ENCODE results near the gene ABCB4. TPM values are rescaled to one million over a fixed set of nuclear protein-coding genes. Genes with fewer than 3 reads are reported as not detected.
"Not testable (repeated sequence)": the region's sequence is repeated elsewhere in the genome, so short reads cannot be mapped to it uniquely, and the experiment has no call there.

Gene ABCB4
- total RNA-seq, 2 donors from 2014 or later = 0.07 to 0.69 TPM

DNA sequence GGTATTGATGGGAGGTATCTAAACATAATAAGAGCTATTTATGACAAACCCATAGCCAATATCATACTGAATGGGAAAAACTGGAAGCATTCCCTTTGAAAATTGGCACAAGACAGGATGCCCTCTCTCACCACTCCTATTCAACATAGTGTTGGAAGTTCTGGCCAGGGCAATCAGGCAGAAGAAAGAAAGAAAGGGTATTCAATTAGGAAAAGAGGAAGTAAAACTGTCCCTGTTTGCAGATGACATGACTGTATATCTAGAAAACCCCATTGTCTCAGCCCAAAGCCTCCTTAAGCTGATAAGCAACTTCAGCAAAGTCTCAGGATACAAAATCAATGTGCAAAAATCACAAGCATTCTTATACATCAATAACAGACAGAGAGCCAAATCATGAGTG is 6.3 kb downstream of the ABCB4 start:
- not testable (repeated sequence) for H3K4me3 Mint-ChIP-seq; H3K27ac Mint-ChIP-seq; H3K36me3 Mint-ChIP-seq (ENCODE audit: insufficient read depth in 2 of 2); H3K4me1 Mint-ChIP-seq (ENCODE audit: low read depth); H3K9me3 Mint-ChIP-seq; DNase-seq; ATAC-seq (replicated peaks in 1 of 2)
- H3K27me3 Mint-ChIP-seq (ENCODE audit: low read depth) = peaks cover 48% of the 10 kb centered on the region

DNA sequence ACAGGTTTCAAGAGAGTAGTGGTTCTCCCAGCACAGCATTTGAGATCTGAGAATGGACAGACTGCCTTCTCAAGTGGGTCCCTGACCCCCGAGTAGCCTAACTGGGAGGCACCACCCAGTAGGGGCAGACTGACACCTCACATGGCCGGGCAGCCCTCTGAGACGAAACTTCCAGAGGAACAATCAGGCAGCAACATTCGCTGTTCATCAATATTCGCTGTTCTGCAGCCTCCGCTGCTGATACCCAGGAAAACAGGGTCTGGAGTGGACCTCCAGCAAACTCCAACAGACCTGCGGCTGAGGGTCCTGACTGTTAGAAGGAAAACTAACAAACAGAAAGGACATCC is 10.0 kb downstream of the ABCB4 start:
- H3K27ac Mint-ChIP-seq; H3K4me1 Mint-ChIP-seq (ENCODE audit: low read depth); H3K4me3 Mint-ChIP-seq; DNase-seq; ATAC-seq (replicated peaks in 1 of 2); H3K36me3 Mint-ChIP-seq (ENCODE audit: insufficient read depth in 2 of 2); H3K9me3 Mint-ChIP-seq: not testable (repeated sequence)
- H3K27me3 Mint-ChIP-seq (ENCODE audit: low read depth) = peaks cover 36% of the 10 kb centered on the region

DNA sequence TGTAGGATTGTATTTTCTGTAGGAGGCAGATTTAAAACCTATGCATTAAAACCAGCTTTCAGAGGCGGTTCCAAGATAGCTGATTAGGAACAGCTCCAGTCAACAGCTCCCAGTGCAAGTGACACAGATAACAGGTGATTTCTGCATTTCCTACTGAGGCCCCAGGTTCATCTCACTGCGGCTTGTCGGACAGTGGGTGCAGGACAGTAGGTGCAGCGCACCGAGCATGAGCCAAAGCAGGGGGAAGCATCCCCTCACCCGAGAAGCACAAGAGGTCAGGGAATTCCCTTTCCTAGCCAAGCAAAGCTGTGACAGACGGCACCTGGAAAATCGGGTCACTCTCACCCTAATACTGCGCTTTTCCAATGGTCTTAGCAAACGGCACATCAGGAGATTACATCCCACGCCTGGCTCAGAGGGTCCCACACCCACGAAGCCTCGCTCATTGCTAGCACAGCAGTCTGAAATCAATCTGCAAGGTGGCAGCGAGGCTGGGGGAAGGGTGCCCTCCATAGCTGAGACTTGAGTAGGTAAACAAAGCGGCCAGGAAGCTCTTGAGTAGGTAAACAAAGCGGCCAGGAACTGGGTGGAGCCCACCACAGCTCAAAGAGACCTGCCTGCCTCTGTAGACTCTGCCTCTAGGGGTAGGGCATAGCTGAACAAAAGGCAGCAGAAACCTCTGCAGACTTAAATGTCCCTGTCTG is 10.5 kb downstream of the ABCB4 start:
- ATAC-seq (replicated peaks in 1 of 2); H3K27ac Mint-ChIP-seq; DNase-seq; H3K9me3 Mint-ChIP-seq; H3K4me1 Mint-ChIP-seq (ENCODE audit: low read depth); H3K36me3 Mint-ChIP-seq (ENCODE audit: insufficient read depth in 2 of 2); H3K4me3 Mint-ChIP-seq: not testable (repeated sequence)
- peaks cover 36% of the 10 kb centered on the region for H3K27me3 Mint-ChIP-seq (ENCODE audit: low read depth)

DNA sequence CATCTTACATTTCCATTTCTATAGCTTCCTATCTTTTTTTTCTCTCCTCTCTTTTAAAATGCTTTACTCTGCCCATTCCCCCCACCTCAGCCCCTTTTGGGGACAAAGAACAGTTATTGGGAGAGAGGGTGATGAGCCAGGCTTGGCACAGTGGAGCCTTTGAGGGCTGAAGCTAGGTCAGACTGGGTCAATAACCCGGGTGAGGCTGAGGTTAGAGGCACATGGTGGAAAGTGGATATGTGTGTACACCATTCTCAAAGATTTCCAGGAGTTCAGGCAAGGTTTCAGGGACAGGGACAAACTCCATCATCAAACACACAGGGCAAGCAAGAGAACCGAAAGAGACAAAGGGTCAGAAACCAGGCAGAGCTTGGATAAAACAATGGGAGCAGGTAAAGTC is 11.5 kb downstream of the ABCB4 start:
- Mint-ChIP-seq H3K27ac (no peak overlapping the region), H3K36me3 (ENCODE audit: insufficient read depth in 2 of 2) (no peaks in the 10 kb centered on the region), H3K9me3 (no peaks in the 10 kb centered on the region), H3K27me3 (ENCODE audit: low read depth) (peaks cover 36% of the 10 kb centered on the region), H3K4me1 (ENCODE audit: low read depth) (no peaks in the 10 kb centered on the region), H3K4me3 (no peak overlapping the region)
- DNase-seq = no peak
- no peak for ATAC-seq (replicated peaks in 1 of 2)

DNA sequence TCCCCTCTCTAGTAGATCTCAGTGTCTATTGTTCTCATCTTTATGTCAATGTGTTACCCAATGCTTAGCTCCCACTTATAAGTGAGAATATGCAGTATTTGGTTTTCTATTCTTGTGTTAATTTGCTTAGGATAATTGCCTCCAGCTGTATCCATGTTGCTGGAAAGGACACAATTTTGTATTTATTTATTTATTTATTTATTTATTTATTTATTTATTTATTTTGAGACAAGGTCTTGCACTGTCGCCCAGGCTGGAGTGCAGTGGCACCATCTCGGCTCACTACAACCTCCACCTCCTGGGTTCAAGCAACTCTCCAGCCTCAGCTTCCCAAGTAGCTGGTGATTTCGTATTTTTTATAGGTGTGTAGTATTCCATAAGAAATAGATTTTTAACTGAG is 15.0 kb downstream of the ABCB4 start:
- not testable (repeated sequence) for H3K4me3 Mint-ChIP-seq; DNase-seq; H3K36me3 Mint-ChIP-seq (ENCODE audit: insufficient read depth in 2 of 2); H3K9me3 Mint-ChIP-seq; H3K4me1 Mint-ChIP-seq (ENCODE audit: low read depth); ATAC-seq (replicated peaks in 1 of 2); H3K27ac Mint-ChIP-seq
- peaks cover 27% of the 10 kb centered on the region for H3K27me3 Mint-ChIP-seq (ENCODE audit: low read depth)

DNA sequence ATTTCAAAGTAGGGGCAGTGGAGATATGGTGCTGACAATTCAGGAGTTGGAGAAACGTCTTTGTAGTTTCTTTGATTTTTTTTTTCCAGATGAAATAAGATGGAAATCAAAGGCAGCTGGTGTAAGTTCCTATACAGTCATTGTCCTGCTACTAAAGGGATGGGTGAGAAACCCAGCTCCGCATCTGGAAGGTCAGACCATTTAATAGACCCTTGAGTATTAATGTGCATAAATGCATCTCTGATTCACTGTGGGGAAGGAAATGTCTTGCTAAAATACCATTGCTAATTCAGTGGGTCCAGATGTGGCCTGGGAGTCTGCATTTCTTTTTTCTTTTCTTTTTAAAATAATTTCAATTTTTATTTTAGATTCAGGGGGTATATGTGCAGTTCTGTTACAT is 15.5 kb downstream of the ABCB4 start:
- H3K4me1 Mint-ChIP-seq (ENCODE audit: low read depth) = no peaks in the 10 kb centered on the region
- peaks cover 27% of the 10 kb centered on the region for H3K27me3 Mint-ChIP-seq (ENCODE audit: low read depth)
- no peak for DNase-seq
- no peak overlapping the region for H3K27ac Mint-ChIP-seq
- no peak for ATAC-seq (replicated peaks in 1 of 2)
- no peaks in the 10 kb centered on the region for H3K9me3 Mint-ChIP-seq
- H3K4me3 Mint-ChIP-seq = no peak overlapping the region
- H3K36me3 Mint-ChIP-seq (ENCODE audit: insufficient read depth in 2 of 2) = no peaks in the 10 kb centered on the region

DNA sequence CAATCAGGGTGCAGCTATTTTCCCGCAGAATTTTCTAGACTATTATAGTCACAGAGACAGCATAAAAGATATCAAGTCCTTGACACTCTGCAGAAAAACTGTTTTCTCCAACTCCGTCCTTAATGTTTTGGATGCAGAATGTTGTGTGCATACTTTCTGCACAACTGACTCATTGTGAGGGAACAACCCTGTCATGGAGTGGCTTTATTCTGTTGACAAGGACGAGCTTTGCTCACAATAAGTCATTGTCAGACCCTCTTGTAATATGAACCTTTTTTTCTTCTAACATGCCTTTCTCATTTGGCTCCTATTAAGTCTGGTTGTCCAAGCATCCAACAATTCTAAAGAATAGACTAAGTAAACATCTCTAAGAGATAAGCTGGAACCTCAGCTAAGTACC is 17.3 kb downstream of the ABCB4 start:
- Mint-ChIP-seq H3K4me3 (no peak overlapping the region), H3K27me3 (ENCODE audit: low read depth) (peaks cover 16% of the 10 kb centered on the region), H3K4me1 (ENCODE audit: low read depth) (no peaks in the 10 kb centered on the region), H3K27ac (no peak overlapping the region), H3K9me3 (no peaks in the 10 kb centered on the region), H3K36me3 (ENCODE audit: insufficient read depth in 2 of 2) (no peaks in the 10 kb centered on the region)
- ATAC-seq (replicated peaks in 1 of 2) = no peak
- no peak for DNase-seq

DNA sequence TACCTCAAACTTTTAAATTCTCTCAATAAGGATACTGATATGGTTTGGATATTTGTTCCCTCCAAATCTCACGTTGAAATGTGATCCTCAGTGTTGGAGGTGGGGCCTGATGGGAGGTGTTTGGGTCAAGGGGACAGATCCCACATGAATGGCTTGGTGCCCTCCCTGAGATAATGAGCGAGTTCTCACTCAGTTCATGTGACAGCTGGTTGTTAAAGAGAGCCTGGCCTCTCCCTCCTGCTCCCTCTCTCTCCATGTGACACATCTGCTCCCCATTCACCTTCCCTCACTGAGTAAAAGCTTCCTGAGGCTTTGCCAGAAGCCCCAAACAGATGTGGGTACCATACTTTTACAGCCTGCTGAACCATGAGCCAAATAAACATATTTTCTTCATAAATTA is 19.2 kb downstream of the ABCB4 start:
- Mint-ChIP-seq H3K27me3 (ENCODE audit: low read depth) (peaks cover 14% of the 10 kb centered on the region), H3K4me3 (no peak overlapping the region), H3K9me3 (no peaks in the 10 kb centered on the region), H3K27ac (no peak overlapping the region), H3K4me1 (ENCODE audit: low read depth) (no peaks in the 10 kb centered on the region), H3K36me3 (ENCODE audit: insufficient read depth in 2 of 2) (no peaks in the 10 kb centered on the region)
- DNase-seq = no peak
- ATAC-seq (replicated peaks in 1 of 2) = no peak

DNA sequence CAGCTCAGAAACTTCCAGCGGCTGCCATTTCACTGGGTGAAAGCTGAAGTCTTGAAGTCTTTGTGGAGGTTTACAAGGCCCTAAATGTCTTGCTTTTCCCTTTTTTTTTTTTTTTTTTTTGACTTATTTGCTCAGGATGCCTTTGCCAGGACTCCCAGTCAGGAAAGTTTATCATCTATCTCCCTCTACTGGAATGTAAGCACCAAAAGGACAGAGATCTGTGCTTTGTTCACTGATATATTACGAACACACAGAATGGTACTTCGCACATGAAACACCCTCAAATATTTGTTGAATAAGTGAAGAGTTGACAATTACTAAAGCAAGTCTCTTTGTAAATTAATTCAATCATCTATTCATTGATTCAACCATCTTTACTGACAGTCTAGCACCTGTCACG is 23.2 kb downstream of the ABCB4 start:
- H3K9me3 Mint-ChIP-seq = no peaks in the 10 kb centered on the region
- DNase-seq (no peak), ATAC-seq (replicated peaks in 1 of 2) (no peak)
- no peak overlapping the region for H3K27ac Mint-ChIP-seq
- H3K27me3 Mint-ChIP-seq (ENCODE audit: low read depth) = peaks cover 14% of the 10 kb centered on the region
- no peaks in the 10 kb centered on the region for H3K4me1 Mint-ChIP-seq (ENCODE audit: low read depth)
- no peak overlapping the region for H3K4me3 Mint-ChIP-seq
- H3K36me3 Mint-ChIP-seq (ENCODE audit: insufficient read depth in 2 of 2) = no peaks in the 10 kb centered on the region

DNA sequence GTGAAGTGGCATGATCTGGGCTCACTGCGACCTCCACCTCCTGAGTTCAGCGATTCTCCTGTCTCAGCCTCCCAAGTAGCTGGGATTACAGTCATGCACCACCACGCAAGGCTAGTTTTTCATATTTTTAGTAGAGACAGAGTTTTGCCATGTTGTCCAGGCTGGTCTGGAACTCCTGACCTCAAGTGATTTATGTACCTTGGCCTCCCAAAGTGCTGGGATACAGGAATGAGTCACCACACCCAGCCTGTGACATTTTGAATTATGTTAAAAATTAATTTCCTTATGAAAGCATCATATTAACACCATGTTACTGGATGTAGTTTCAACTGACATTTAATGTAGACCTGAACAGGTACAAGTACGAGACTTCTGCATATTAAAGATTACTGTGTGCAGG is 24.3 kb downstream of the ABCB4 start:
- Mint-ChIP-seq H3K4me1 (ENCODE audit: low read depth) (no peaks in the 10 kb centered on the region), H3K4me3 (no peak overlapping the region), H3K9me3 (no peaks in the 10 kb centered on the region), H3K36me3 (ENCODE audit: insufficient read depth in 2 of 2) (no peaks in the 10 kb centered on the region), H3K27ac (no peak overlapping the region), H3K27me3 (ENCODE audit: low read depth) (peaks cover 6% of the 10 kb centered on the region)
- no peak for DNase-seq
- no peak for ATAC-seq (replicated peaks in 1 of 2)

DNA sequence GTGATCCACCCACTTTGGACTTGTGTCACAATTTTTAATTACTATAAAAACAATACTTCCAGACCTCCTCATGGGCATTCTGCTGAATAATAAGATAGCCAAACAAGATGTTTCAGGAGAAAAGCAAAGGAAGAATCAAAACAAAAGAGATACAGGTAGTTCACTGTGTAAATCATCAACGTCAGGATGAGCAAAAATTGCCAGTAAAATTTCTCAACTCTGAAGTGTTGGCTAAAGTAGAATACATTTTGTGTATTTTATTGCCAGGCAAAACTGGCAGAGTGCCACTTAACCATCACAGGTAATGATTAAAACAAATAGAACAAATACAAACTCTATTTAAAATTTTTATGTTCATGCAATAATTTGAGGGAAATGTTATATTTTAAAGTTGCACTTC is 24.8 kb downstream of the ABCB4 start:
- ATAC-seq (replicated peaks in 1 of 2) = no peak
- Mint-ChIP-seq H3K9me3 (no peaks in the 10 kb centered on the region), H3K36me3 (ENCODE audit: insufficient read depth in 2 of 2) (no peaks in the 10 kb centered on the region), H3K27me3 (ENCODE audit: low read depth) (peaks cover 5% of the 10 kb centered on the region), H3K4me1 (ENCODE audit: low read depth) (no peaks in the 10 kb centered on the region), H3K4me3 (no peak overlapping the region), H3K27ac (no peak overlapping the region)
- no peak for DNase-seq

DNA sequence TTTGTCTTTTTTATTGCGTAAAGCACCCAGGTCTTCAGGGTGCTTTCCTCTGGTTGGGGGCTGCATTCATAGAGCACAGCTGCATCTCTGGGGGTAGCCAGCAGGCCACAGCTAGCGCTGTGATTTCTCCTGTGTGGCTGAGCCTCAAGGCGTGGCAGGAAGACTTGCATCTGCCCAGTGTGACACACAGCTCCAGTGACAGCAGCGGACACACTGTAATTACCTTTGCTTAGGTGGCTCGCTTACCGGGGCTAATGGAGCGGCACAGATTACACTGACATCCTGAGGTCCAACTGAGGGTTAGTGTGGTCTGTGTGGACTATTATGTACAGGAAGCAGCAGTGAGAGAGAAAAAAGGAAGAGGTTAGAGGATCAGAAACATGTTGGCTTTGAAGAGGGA is 27.1 kb downstream of the ABCB4 start:
- no peaks in the 10 kb centered on the region for H3K36me3 Mint-ChIP-seq (ENCODE audit: insufficient read depth in 2 of 2)
- H3K4me1 Mint-ChIP-seq (ENCODE audit: low read depth) = no peaks in the 10 kb centered on the region
- H3K27me3 Mint-ChIP-seq (ENCODE audit: low read depth) = peaks cover 13% of the 10 kb centered on the region
- H3K27ac Mint-ChIP-seq = no peak overlapping the region
- no peaks in the 10 kb centered on the region for H3K9me3 Mint-ChIP-seq
- no peak overlapping the region for H3K4me3 Mint-ChIP-seq
- DNase-seq = no peak
- no peak for ATAC-seq (replicated peaks in 1 of 2)

DNA sequence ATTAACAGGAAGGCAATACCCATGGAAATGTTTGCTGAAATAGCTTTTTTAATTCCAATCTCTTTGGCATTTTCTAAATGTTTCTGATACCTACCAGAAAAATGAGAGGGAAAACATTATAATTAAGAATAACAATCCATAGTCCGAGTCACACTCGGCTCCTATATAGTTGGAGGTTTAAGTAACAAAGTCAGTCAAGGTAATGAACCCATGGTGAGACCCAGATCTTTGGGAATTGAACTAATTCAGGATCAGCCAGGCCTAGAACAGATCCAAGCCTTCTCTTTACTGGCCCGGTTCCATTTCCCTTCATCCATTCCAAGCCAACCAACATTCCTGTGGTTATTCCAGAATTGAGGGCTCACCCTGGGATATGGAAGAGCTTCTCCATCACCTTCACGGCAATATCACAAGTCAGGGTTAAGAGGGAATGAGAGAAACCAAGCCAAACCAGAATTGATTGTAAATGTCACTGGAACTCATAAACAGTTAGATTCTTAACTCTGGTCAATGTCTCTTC is 28.3 kb downstream of the ABCB4 start:
- ATAC-seq (replicated peaks in 1 of 2) (no peak), DNase-seq (no peak)
- H3K36me3 Mint-ChIP-seq (ENCODE audit: insufficient read depth in 2 of 2) = no peaks in the 10 kb centered on the region
- no peak overlapping the region for H3K4me3 Mint-ChIP-seq
- peaks cover 21% of the 10 kb centered on the region for H3K27me3 Mint-ChIP-seq (ENCODE audit: low read depth)
- H3K9me3 Mint-ChIP-seq = no peaks in the 10 kb centered on the region
- no peaks in the 10 kb centered on the region for H3K4me1 Mint-ChIP-seq (ENCODE audit: low read depth)
- H3K27ac Mint-ChIP-seq = no peak overlapping the region

DNA sequence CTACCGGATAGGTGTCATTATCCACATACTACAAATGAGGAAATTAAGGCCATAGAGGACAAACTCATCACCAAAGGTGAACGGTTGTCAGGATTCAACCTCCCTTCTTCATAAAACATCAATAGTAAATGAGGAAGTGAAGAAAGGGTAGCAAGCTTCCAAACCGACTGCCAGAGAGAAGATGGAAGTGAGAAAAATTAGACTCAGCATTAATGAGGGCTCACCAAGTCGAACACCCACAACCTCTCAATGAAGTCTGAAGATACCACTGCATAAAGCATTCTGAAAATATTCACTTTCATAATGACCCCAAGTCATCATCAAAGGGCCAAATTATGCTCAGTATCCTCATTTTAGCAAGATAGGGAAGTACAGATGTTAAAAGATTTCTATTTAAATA is 29.6 kb downstream of the ABCB4 start:
- Mint-ChIP-seq H3K27me3 (ENCODE audit: low read depth) (peaks cover 21% of the 10 kb centered on the region), H3K4me3 (no peak overlapping the region), H3K36me3 (ENCODE audit: insufficient read depth in 2 of 2) (no peaks in the 10 kb centered on the region), H3K9me3 (no peaks in the 10 kb centered on the region), H3K27ac (no peak overlapping the region), H3K4me1 (ENCODE audit: low read depth) (no peaks in the 10 kb centered on the region)
- DNase-seq = no peak
- no peak for ATAC-seq (replicated peaks in 1 of 2)

Data from activated T-cell treated with anti-CD3 and anti-CD28 coated beads, Interleukin-2, amount 50 U/mL, for 72 hours (primary cell).